ENCODE measurements around the gene MC1R. TPM values are rescaled to one million over a fixed set of nuclear protein-coding genes. Genes with fewer than 3 reads are reported as not detected.

Gene MC1R
- total RNA-seq, 1 experiment from 2014 or later = 12.2 TPM

DNA sequence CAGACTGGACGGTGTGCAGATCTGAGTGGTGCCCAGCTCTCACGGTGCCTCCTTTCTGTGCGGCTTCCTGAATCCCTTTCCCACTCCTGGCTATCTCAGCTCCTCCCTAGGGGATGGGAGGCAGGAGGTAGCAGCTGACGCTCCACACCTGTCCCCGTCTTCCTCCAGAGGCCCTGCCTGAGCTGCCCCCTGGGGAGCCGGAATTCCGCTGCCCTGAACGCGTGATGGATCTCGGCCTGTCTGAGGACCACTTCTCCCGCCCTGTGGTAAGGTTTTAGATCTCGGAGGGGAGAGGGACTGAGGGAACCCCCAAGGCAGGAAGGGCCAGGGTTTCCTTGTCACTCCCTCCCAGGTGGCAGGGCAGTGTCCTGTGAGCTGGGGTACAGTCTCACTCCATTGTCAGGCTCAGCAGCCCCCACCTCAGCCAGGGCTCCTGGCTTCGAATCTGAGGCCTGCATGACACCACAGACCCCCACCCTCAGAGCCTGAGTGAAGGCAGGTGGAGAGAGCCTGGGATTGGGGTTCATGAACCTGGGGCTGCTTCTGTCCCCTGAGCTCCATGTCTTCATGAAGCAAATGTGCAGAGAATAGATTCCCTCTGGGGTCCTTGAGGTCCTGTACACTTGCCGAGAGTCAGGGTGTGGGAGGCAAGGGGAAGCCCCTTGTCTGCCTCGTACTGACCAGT is 36.5 kb downstream of the MC1R start:
- CTCF ChIA-PET = no interaction called here
- no peak overlapping the region for H3K9ac ChIP-seq (ENCODE audit: low read length)
- RAD21 ChIA-PET (ENCODE audit: low non-redundant PET in 1 of 2, low total read pairs in 2 of 2, uncharacterized antibody in 2 of 2, unreplicated experiment in 2 of 2) = no interaction called here
- no peak overlapping the region for H3K27ac ChIP-seq (ENCODE audit: low read depth, low read length)
- no peak overlapping the region for H3K4me2 ChIP-seq (ENCODE audit: low read length)
- no peak for TF ChIP-seq ZNF274 (IDR thresholded peaks at IDR 0.05; ENCODE audit: low read depth, low read length)
- no peaks in the 10 kb centered on the region; a peak in 1 of 4 replicates for H3K4me1 ChIP-seq (ENCODE audit: control insufficient read depth in 1 of 2, insufficient read depth in 2 of 2, low read length in 2 of 2)
- no peak for DNase-seq (ENCODE audit: low read depth, low spot score)
- H2AFZ ChIP-seq (ENCODE audit: low read depth, low read length, poor library complexity, severe bottlenecking) = no peak overlapping the region
- peaks cover 37% of the 10 kb centered on the region for H3K79me2 ChIP-seq (ENCODE audit: insufficient read depth, low read length)
- peaks cover 14 to 33% of the 10 kb centered on the region in 2 experiments; a peak in 3 of 4 replicates for H3K36me3 ChIP-seq (ENCODE audit: control insufficient read depth in 1 of 2, insufficient read depth in 2 of 2, low read length in 2 of 2)
- H3K9me2 ChIP-seq (ENCODE audit: insufficient read depth) = no peaks in the 10 kb centered on the region
- no peaks in the 10 kb centered on the region for H4K20me1 ChIP-seq (ENCODE audit: insufficient read depth)
- no TSS peak for BruUV-seq (replicated peaks)
- POLR2A ChIA-PET = no interaction called here
- ATAC-seq = no peak
- H3K4me3 ChIP-seq (replicated peaks in 1 of 2; ENCODE audit: low read depth in 1 of 2, low read length in 2 of 2) = no peak overlapping the region
- intact Hi-C loops (cut with micrococcal nuclease) = no loop called here
- H3K27me3 ChIP-seq (ENCODE audit: insufficient read depth, low read length) = no peaks in the 10 kb centered on the region
- H3K9me3 ChIP-seq (ENCODE audit: control insufficient read depth in 1 of 2, insufficient read depth in 1 of 2, low read depth in 1 of 2, low read length in 2 of 2) = no peaks in the 10 kb centered on the region

DNA sequence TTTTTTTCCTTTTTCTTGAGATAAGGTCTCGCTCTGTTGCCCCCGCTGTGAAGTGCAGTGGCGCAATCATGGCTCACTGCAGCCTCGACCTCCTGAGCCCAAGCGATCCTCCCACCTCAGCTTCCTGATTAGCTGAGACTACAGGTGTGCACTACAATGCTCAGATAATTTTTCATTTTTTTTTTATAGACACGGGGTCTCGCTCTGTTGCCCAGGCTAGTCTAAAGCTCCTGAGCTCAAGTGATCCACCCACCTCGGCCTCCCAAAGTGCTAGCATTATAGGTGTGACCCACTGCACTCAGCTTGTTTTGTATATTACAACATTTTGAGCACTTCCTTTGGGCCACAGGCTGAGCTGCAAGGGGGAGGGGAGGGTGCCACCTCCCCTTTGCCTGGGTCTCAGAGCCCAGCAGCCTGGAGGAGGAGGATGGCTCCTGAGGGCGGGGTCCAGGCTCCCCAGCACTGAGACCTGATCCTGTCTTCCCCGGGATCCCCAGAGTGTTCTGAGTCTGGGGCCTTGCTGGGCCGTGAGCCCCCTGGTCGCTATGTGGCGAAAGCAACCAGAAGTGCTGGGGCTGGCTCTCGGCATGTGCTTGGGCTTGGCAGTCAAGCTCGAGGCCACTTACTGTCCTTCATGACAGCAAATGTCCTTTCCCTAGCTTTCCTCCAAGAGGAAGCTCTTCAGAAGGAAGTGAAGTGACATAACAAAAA is 38.0 kb downstream of the MC1R start:
- RAD21 ChIA-PET (ENCODE audit: low non-redundant PET in 1 of 2, low total read pairs in 2 of 2, uncharacterized antibody in 2 of 2, unreplicated experiment in 2 of 2) = no interaction called here
- H3K9ac ChIP-seq (ENCODE audit: low read length) = no peak overlapping the region
- H3K36me3 ChIP-seq (ENCODE audit: control insufficient read depth in 1 of 2, insufficient read depth in 2 of 2, low read length in 2 of 2) = peaks cover 17 to 33% of the 10 kb centered on the region in 2 experiments; a peak in 3 of 4 replicates
- no peak overlapping the region for H3K4me2 ChIP-seq (ENCODE audit: low read length)
- intact Hi-C loops (cut with micrococcal nuclease) = no loop called here
- TF ChIP-seq, protein P1, sequence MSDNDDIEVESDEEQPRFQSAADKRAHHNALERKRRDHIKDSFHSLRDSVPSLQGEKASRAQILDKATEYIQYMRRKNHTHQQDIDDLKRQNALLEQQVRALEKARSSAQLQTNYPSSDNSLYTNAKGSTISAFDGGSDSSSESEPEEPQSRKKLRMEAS (IDR thresholded peaks at IDR 0.05) = no peak
- no peak for TF ChIP-seq RAD21 (IDR thresholded peaks at IDR 0.05; ENCODE audit: low read depth)
- no peak for TF ChIP-seq FOSL1 (IDR thresholded peaks at IDR 0.05; ENCODE audit: low read depth)
- no peak for TF ChIP-seq JUND (IDR thresholded peaks at IDR 0.05)
- TF ChIP-seq, protein P2, sequence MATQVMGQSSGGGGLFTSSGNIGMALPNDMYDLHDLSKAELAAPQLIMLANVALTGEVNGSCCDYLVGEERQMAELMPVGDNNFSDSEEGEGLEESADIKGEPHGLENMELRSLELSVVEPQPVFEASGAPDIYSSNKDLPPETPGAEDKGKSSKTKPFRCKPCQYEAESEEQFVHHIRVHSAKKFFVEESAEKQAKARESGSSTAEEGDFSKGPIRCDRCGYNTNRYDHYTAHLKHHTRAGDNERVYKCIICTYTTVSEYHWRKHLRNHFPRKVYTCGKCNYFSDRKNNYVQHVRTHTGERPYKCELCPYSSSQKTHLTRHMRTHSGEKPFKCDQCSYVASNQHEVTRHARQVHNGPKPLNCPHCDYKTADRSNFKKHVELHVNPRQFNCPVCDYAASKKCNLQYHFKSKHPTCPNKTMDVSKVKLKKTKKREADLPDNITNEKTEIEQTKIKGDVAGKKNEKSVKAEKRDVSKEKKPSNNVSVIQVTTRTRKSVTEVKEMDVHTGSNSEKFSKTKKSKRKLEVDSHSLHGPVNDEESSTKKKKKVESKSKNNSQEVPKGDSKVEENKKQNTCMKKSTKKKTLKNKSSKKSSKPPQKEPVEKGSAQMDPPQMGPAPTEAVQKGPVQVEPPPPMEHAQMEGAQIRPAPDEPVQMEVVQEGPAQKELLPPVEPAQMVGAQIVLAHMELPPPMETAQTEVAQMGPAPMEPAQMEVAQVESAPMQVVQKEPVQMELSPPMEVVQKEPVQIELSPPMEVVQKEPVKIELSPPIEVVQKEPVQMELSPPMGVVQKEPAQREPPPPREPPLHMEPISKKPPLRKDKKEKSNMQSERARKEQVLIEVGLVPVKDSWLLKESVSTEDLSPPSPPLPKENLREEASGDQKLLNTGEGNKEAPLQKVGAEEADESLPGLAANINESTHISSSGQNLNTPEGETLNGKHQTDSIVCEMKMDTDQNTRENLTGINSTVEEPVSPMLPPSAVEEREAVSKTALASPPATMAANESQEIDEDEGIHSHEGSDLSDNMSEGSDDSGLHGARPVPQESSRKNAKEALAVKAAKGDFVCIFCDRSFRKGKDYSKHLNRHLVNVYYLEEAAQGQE (IDR thresholded peaks at IDR 0.05; ENCODE audit: low read depth) = no peak
- no peak for TF ChIP-seq SP1 (IDR thresholded peaks at IDR 0.05; ENCODE audit: low read depth)
- TF ChIP-seq ZFX (IDR thresholded peaks at IDR 0.05) = no peak
- no peak for TF ChIP-seq TCF7L2 (IDR thresholded peaks at IDR 0.05; ENCODE audit: borderline replicate concordance, extremely low read depth, insufficient read depth, insufficient read length)
- TF ChIP-seq SIN3A (IDR thresholded peaks at IDR 0.05; ENCODE audit: low read depth) = no peak
- TF ChIP-seq CBX3 (IDR thresholded peaks at IDR 0.05; ENCODE audit: low read depth) = no peak
- no peak for TF ChIP-seq EZH2phosphoT487 (IDR thresholded peaks at IDR 0.05; ENCODE audit: borderline replicate concordance)
- no peak for TF ChIP-seq SRF (IDR thresholded peaks at IDR 0.05; ENCODE audit: low read depth)
- no peak for TF ChIP-seq EZH2 (IDR thresholded peaks at IDR 0.05)
- no peak for TF ChIP-seq ZNF274 (IDR thresholded peaks at IDR 0.05; ENCODE audit: low read depth, low read length)
- H4K20me1 ChIP-seq (ENCODE audit: insufficient read depth) = no peaks in the 10 kb centered on the region
- H3K27ac ChIP-seq (ENCODE audit: low read depth, low read length) = no peak overlapping the region; the same call in 1 of the 2 replicates
- no peaks in the 10 kb centered on the region for H3K9me3 ChIP-seq (ENCODE audit: control insufficient read depth in 1 of 2, insufficient read depth in 1 of 2, low read depth in 1 of 2, low read length in 2 of 2)
- no peak overlapping the region for H2AFZ ChIP-seq (ENCODE audit: low read depth, low read length, poor library complexity, severe bottlenecking)
- BruUV-seq (replicated peaks) = no TSS peak
- H3K4me1 ChIP-seq (ENCODE audit: control insufficient read depth in 1 of 2, insufficient read depth in 2 of 2, low read length in 2 of 2) = no peaks in the 10 kb centered on the region
- no peaks in the 10 kb centered on the region for H3K27me3 ChIP-seq (ENCODE audit: insufficient read depth, low read length)
- CTCF ChIA-PET = no interaction called here
- no peak overlapping the region for H3K4me3 ChIP-seq (replicated peaks in 1 of 2; ENCODE audit: low read depth in 1 of 2, low read length in 2 of 2)
- peaks cover 23% of the 10 kb centered on the region for H3K79me2 ChIP-seq (ENCODE audit: insufficient read depth, low read length)
- ATAC-seq (no peak), DNase-seq (ENCODE audit: low read depth, low spot score) (no peak)
- POLR2A ChIA-PET = no interaction called here
- no peaks in the 10 kb centered on the region for H3K9me2 ChIP-seq (ENCODE audit: insufficient read depth)
